Measurements from ENCODE around the gene SIPA1L2.
A peak's percentile ranks its signal among the peaks of the same experiment; 100 is the strongest.
"Not testable (repeated sequence)": the region's sequence is repeated elsewhere in the genome, so short reads cannot be mapped to it uniquely, and the experiment has no call there.

The SIPA1L2 gene

DNA sequence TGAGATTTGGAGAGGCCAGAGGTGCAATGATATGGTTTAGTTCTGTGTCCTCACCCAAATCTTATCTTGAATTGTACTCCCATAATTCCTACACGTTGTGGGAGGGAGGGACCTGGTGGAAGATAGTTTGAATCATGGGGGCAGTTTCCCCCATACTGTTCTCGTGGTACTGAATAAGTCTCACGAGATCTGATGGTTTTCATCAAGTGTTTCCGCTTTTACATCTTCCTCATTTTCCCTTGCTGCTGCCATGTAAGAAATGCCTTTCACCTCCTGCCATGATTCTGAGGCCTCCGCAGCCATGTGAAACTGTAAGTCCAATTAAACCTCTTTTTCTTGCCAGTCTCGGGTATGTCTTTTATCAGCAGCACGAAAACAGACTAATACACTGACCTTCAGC is 17.1 kb downstream of the SIPA1L2 start:
- not testable (repeated sequence) for DNase-seq

DNA sequence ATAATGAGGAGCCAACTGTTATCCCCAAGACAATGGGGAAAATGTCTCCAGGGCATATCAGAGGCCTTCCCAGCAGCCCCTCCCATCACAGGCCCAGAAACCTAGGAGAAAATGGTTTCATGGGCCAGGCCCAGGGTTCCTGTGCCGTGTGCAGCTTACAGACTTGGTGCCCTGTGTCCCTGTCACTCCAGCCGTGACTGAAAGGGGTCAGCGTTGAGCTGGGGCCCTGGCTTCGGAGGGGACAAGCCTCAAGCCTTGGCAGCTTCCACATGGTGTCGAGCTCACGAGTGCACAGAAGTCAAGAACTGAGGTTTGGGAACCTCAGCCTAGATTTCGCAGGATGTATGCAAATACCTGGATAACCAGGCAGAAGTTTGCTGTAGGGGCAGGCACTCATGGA is 18.1 kb downstream of the SIPA1L2 start:
- DNase-seq: no peak

DNA sequence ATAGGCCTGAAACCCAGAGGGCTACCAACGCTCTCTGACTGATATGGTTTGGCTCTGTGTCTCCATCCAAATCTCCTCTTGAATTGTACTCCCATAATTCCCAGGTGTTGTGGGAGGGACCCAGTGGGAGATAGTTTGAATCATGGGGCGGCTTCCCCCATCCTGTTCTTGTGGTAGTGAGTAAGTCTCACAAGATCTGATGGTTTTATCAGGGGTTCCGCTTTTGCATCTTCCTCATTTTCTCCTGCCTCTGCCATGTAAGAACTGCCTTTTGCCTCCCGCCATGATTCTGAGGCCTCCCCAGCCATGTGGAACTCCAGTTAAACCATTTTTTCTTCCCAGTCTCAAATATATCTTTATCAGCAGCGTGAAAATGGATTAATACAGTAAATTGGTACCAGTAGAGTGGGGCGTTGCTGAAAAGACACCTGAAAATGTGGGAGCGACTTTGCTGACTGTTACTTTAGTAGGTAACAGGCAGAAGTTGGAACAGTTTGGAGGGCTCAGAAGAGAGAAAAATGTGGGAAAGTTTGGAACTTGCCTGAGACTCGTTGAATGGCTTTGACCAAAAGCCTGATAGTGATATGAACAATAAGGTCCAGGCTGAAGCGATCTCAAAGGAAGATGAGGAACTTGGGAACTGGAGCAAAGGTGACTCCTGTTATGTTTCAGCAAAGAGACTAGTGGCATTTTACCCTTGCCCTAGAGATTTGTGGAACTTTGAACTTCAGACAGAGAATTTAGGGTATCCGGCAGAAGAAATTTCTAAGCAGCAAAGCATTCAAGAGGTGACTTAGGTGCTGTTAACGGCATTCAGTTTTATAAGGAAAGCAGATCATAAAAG is 18.8 kb downstream of the SIPA1L2 start:
- not testable (repeated sequence) for DNase-seq

DNA sequence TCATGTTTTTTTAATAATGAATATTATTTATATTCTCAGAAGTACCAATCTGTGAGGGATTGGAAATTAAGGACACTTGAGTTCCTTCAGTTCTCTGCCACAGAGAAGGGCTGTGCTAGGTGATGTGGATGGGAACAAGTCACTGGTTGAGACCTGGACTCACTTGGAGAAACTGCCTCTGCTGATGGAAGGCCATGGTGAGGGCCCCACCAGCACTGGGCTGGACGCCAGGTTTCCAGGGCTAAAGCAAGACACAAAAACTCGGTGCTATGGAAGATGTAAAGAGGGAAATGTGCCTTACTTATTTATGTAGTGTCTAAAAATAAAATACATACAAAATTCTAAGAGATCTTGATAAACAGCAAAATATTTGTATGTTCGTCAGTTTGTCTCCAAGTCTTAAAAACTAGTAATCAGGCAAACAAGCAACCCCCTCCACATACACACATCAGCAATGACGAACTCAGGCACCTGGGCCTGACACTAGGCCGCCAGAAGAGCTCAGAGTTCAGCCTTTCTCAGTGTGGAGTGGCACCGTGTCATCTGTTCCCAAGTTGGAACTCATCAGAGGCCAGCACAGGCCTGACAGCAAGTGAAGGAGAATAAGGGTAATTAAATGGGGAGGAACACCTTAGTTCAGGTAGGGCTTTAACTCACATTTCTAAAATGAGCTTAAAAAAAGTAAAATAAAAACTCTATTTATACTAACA is 19.6 kb downstream of the SIPA1L2 start:
- peak; percentile 11 to 21 for DNase-seq

DNA sequence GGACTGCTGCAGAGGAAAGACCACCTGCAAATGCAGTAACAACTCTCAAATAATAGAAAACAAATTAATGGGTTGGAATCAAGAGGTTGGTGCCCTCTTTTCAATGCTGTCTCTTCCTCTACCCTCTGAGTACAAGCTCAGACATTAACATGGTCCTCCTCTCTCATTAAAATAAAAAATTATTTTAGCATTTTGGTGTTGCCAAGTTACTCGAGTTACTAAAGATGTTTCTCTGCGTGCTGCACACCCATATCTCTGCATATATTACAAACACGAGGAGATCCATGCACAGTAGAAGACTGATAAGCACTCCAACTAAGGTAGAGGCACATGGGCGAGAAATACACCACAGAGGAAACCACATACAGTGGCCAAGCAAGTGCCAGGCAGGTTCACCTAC is 21.5 kb downstream of the SIPA1L2 start:
- no peak for DNase-seq

DNA sequence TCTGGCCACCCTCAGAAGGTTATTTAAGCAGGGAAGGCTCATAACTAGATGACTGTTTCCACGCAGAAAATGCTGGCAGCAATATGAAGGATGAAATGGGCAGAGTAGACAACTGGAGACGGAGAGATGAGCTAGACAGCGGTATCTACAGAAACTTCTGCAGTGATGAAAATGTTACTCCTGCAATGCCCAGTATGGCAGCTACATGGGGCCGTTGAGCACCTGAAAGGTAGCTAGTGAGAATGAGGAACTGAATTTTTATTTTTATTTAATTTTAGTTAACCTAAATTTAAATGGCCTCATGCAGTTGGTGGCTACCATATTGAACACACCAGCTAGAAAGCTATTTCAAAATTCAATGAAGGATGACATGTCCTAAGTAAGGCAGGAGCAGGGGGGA is 27.3 kb downstream of the SIPA1L2 start:
- no peak for DNase-seq

DNA sequence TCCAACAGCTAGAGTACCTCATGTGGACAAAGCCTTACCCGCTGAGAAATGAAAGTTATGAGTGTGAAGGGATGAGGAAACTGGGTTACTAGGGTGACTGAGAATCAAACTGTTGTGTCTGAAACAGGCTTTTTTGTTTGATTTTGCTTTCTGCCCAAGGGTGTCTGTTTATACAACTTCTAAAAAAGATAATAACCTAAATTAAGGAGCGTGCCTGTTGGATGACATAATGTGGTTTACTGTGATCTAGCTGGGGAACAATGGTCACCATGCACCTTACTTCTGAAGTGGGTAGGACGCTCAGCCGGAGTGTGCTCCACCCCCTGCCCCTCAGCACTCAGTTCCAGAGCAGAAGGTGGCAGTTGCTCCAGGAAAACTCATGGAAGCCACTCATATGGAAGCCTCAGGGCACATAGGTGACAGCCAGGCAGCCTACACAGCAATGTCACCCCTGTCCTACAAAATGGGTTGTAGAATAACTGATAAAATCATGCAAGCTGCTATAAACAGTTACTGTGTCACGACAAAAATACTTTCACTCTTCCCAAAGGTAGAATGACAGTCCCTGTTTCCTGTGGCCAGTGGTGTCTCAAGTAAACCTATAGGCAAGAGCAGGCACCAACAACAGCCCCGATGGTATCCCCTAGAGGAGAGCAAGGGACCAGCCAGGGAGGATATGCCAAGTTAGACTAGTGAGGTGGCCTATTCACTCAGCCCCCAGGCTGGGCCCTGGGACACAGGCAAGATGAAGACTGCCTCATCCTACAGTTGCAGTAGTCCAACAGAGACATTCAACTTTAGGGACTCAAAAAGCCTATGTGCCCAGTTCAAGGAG is 29.3 kb downstream of the SIPA1L2 start:
- DNase-seq: no peak

DNA sequence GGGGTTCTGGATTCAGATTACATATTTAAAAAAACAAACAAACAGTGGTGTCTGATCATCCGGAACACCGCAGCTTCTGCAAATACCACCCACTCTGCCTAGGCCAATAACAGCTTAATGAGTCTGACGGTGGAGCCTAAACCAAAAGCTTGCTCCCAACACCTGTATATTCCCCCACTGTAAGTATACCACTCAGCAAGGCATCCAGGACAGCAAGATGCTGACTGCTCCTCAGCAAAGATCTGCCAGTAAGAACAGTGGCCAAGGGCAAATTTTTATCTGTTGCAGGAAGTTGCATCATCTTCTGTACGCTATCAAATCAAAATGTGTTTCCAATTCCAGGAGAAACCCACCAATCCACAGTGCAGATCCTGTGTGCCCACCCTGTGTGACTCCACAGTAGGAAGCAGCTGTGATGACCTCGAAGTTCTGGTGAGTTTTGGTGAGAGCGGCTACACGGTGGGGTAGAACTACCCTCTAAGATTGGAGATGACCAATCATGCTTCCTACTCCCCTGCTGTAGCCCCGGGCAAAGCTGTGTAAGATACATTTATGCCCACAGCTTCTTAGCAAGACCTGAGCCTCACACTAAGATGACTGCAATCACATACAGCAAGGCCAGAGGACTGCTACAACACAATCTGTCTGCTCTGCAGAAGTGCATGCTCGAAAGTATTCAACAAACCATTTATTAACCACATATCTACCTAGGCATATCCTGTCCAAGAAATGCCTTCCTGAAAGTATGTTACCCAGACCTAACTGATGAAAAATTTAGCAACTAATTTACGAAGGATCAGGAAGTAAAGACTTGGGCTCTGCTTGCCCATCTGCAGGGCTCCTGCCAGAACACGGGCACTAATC is 30.5 kb downstream of the SIPA1L2 start:
- DNase-seq: peak; percentile 22 to 58

DNA sequence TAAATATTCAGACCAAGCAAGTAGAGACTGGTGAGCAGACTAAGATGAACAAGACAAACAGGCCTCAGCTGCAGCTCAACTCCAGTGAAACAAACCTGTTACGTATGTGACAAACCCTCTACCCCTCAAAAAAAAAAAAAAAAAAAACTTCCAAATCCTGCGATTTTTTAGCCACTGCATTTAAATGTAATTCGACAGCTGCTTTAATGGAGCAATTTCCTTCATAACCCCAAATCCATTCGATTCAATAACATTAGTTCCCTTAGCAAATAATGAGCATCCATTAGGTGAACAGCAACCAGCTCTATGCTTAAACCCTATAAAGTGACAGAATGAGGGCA is 31.1 kb downstream of the SIPA1L2 start:
- no peak for DNase-seq

DNA sequence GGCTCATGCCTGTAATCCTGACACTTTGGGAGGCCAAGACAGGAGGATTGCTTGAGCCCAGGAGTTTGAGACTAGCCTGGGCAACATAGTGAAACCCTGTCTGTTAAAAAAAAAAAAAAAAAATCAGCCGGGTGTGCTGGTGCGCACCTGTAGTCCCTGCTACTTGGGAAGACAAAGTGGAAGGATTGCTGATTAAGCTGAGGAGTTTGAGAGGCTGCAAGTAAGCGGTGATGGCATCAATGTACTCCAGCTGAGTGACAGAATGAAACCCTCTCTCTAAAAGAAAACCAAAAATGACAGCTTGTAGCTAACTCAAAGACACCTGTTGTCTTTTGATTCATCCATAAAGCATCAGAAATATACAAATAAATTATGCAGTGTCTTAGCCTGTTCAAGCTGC is 31.8 kb downstream of the SIPA1L2 start:
- no peak for DNase-seq

DNA sequence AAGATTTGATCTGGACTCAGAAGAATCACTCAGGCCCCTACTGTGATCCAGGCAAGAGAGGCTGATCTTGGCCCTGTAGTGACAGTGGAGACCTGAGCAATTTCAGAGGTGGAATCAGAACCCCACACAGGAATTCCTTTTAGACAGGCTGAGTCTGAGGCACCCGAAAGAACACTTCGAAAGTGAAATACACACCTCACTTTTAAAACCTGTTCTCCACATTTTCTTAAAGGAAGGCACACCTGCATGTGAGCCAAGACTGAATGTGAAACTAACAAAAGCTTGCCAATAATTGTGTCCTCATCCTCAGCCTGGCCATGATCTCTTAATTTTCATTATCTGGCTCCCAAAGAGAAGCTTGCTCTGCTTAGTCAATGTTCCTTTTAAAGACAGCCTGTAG is 32.2 kb downstream of the SIPA1L2 start:
- DNase-seq: no peak

DNA sequence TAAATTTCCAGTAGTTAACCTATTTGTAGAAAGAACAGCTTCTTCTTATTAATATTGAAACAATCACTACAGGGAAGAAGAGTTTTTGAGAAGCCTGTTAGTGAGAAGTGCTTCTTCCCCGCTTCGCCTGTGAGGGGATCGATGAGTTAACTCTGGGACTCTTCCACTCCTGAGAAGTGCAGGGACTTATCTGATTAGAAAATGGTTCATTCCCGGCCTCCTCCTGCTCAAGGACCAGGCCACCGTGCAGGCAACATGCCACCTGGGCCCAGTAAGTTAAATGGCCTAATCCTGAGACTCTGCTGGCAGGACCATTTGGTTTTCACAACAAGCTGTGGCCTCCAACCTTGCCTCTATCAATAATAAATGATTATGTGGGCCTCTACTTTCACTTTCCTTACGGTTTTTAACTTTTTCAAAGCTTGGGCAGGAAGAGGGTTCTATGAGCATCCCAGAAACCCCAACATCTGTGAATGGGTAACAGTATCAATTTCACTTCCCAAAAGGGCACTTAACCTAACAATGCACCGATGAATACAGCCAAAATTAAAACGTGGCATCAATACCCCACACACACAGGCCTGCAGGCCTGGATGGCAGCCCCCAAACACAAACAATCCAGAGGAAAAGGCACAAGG is 33.1 kb downstream of the SIPA1L2 start:
- no peak for DNase-seq

DNA sequence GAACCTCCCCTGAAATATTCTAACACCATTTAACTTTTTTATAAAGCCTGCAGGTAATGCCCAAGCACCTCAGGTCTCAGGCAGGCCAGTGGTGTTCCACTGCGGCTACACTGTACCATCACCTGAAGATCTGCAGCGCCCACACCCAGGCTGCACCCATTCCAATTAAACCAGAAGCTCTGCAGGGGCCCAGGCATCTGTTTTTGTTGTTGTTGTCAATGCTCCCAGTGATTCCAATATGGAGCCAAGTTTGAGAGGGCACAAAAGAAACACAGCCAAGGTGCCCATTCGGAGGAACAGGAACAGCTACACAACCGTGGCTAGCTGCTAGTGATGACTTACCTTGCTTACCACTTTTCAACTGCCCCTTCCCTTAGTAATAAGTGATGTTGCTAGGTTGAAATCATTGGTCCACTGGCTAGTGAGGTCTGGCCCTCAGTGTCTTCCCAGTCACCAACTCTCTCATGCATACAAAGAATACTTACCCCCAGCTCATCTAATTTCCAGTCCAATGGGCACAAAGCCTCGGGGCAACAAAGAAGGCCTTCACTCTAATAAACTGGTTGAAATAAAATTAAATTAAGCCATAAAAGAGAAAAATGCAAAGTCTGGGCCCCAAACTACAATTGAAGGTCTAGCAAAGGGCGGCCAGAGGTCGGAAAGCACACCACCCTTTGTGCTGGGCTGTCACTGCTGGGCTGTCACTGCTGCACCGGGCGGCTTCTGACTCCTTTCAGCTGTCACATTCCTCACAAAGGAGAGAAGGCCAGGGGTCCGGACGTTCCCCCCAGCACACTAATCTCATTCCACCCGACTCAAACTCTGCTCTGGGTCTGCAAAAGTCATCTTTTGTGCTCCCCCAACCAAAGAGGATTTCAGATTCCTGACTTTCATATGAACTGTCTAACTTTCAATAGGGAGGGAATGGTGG is 34.9 kb downstream of the SIPA1L2 start:
- no peak for DNase-seq

DNA sequence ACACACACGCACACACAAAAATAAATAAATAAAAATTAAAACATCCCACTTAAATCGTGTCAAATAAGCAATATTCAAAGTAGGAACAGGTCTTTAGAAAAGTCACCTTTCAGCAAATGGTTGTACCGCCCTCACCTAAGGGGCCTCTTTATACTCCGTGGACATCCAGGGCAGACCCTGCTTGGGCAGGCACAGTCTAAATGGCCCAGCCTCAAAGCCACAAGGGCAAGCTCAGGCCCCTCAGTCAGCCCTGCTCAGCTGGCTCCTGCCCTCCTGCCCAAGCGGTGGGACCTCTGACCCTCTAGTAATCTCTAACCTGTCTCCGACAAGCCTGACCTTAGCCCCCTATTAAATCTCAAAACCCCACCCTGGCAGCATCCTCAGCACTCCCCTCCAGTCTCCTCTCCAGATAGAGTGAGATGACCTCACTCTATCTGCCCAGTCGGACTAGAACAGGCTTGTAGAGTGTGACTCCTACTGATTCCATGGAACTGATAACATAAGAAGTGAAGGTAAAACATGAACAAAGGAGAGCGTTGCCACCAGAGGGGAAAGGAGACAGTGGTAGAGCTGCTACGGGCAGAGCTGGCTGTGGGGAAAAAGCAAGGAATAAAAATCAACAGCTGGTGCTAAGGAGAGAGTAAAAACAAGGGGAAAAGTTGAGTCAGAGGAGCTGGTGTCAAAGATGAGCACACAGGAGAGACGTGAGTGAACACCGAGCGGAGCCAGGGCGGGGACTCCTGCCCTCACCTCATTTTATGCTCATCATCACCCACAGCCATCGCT is 36.0 kb downstream of the SIPA1L2 start:
- no peak for DNase-seq

DNA sequence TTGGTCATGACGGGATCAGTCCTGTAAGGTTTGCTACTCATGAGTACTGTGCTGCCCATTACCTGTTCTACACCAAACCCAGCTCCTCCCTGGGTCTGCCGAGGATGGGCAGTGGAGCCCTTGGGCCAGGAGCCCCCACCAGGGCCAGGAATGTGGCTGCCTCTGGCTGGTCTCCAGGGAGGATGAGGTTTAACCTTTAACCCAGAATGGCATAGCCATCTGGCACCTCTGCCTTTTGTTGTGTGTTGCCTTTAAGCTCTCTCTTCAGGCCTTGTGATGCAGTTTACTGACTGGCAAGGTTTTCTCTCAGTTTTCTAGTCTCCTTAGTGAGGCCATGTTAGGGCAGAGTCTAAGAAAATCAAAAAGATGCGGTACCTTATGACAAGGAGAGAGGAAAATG is 38.6 kb downstream of the SIPA1L2 start:
- no peak for DNase-seq

DNA sequence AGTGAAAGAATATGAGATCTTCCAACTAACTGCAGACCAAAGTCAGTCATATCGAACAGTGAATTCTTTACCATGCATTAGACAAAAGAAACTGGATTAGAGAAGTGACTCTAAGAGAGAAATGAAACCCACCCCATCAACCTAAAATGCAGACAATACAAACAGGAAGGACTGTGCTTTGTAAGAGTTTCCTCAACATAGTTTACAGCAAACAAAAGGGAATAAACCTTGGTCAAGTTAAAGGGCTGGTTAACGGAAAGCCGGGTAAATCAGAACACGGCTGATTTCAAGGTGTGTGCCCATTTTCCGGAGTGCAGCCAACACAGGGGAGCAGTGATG is 39.2 kb downstream of the SIPA1L2 start:
- no peak for DNase-seq

DNA sequence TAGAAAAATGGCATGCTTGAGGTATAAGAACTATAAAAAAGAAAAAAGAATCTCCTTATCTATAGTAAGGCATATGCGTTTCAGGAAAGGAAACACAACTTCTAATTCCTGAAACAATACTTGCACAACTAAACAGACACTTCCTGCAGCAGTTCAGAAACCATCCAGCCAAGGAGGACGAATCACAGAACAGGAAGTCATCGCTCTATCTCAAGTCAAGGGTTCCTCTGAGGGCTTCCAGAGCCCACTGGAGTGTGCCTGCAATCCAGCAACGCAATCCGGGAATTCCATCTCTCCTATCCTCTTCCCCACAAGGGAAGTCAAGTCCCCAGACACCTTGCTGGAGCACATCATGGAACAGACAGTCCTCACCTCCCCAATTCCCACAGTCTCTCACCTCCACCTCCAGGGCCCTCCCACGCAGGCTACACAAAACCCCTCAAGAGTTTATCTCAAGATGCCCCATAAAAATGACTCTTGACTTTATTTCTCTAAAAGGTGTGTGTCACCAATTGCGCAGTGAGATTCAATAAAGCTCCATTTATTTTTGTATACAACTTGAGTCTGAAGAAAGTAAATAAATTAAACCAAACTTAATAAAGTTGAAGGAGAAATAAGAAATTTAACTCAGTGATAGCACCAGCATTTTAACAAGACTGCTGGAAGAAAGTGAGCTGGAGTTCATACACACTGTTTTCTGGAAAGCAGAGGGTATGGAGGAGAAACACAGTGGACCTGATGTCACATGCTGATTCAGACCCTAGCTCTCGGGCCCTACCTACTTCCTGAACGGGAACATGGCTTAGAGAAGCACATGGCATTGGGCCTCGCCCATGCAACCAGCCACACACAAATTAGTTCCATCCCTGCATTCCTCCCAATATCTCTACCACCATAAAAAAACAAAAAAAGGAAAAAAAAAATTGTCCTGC is 39.9 kb downstream of the SIPA1L2 start:
- no peak for DNase-seq

DNA sequence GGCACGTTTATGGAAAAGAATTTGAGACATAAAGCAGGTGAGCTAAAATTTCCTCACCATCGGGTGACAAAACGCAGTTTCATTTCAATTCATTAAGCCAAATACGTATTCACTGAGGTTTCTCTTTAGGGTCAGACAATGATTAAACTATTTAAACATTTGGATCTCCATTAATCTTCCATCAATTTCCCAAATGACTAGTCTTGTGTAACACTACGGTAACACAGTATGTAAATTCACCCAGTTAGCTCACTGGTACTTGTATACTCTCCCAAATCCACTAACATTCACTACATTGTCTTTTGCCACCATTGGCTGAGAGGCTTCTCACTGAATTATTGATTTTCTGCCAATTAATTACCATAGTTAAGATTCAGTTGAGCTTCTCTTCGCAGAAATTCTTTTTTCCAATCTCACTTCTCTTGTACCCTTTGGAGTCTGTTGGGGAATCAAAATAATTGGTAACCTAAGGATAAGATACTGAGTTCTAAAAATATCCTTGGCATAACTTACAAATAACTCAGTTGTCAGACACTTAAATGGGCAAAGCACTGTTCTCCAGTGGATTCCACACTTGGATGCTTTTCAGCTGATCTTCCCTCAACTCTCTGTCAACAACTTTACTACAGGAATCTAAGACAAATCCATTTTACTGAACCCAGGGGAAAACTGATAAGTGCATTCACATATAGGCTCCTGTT is 40.7 kb downstream of the SIPA1L2 start:
- DNase-seq: no peak

Measured in SHP77 (cell line).